Heart right ventricle (tissue), 16 donors: ENCODE data around the gene YIPF4. TPM values are rescaled to one million over a fixed set of nuclear protein-coding genes. Genes with fewer than 3 reads are reported as not detected.
A peak's percentile ranks its signal among the peaks of the same experiment; 100 is the strongest.

Source experiments
- ATAC-seq, 8 donors: fragments of 200-7000 bp; cut with Tn5 transposase; one replicate each; pipeline ENCODE4 v1.9.1; 2020; ENCODE audit warnings: mild to moderate bottlenecking in 8 of 8, moderate library complexity in 8 of 8, moderate number of reproducible peaks in 1 of 8
- DNase-seq, 2 donors: peaks; one replicate each; pipeline ENCODE4 v3.0.0-alpha.2; 2020
- H3K27ac ChIP-seq, 10 donors: fragments of 200-600 bp; sonication (generic) in 2 of 10; one replicate each; pipeline versions ENCODE4 v1.5.0 to v1.8.0; 2020 to 2022; ENCODE audit warnings: mild to moderate bottlenecking in 3 of 10
- H3K27me3 ChIP-seq, 7 donors: fragments of 200-600 bp; one replicate each; pipeline ENCODE4 v1.8.0; 2021 to 2022; ENCODE audit warnings: mild to moderate bottlenecking in 2 of 7
- H3K36me3 ChIP-seq, 9 donors: fragments of 200-600 bp; sonication (generic) in 1 of 9; one replicate each; pipeline versions ENCODE4 v1.5.0 to v1.8.0; 2020 to 2022; ENCODE audit warnings: mild to moderate bottlenecking in 2 of 9
- H3K4me1 ChIP-seq, 9 donors: fragments of 200-600 bp; sonication (generic) in 1 of 9; one replicate each; pipeline versions ENCODE4 v1.5.0 to v1.8.0; 2020 to 2022; ENCODE audit warnings: mild to moderate bottlenecking in 4 of 9
- H3K4me3 ChIP-seq, 10 donors: fragments of 200-600 bp; sonication (generic) in 2 of 10; one replicate each; pipeline versions ENCODE4 v1.5.0 to v1.8.0; 2020 to 2022; ENCODE audit warnings: mild to moderate bottlenecking in 7 of 10, moderate library complexity in 2 of 10
- H3K9me3 ChIP-seq, 11 donors: fragments of 200-600 bp in 10 of 11; sonication (generic) in 2 of 11; one replicate each; pipeline versions ENCODE4 v1.5.0 to v1.8.0; 2013 to 2022; ENCODE audit warnings: mild to moderate bottlenecking in 2 of 11, control low read depth in 1 of 11, moderate library complexity in 1 of 11
- CTCF ChIP-seq, 9 donors: fragments of 200-600 bp; sonication (generic) in 2 of 9; IDR thresholded peaks; one replicate each; pipeline versions ENCODE4 v1.5.0 to v1.8.0; 2021 to 2022; ENCODE audit warnings: antibody characterized with exemption in 9 of 9, mild to moderate bottlenecking in 5 of 9, moderate library complexity in 1 of 9
- WGBS, 2 donors: extraction: QIAGEN DNeasy Blood & Tissue Kit; methylation state at CpG; one replicate each; pipeline ENCODE4 v1.1.7; 2013; ENCODE audit warnings: inconsistent platforms in 1 of 2; 5-methylcytosine and 5-hydroxymethylcytosine counted together
- intact Hi-C, 10 donors: fragments of 100-400 bp; cut with DNase I; formaldehyde crosslinking; loops; one replicate each; pipeline versions ENCODE4 v1.11.1 to v1.14.2; 2022
- long read RNA-seq, 3 donors: library from polyadenylated mRNA; unstranded; transcript quantifications; one replicate each; pipeline ENCODE4 v2.0.0, GENCODE V29; 2020 to 2021
- polyA plus RNA-seq, 2 donors: library from polyadenylated mRNA; stranded (reverse); fragments of 200-250 nt; gene quantifications; one replicate each; pipeline ENCODE4 v1.2.3, GENCODE V29; 2013
- total RNA-seq, 10 donors: library from RNA; stranded (reverse); fragmentation: NEBNext Ultra II Directional in 3 of 10; extraction: Animal tissue kit (Norgen Biotek cat#: 25700) in 3 of 10; gene quantifications; one replicate each; pipeline versions ENCODE4 v1.2.1 to v1.2.4, GENCODE V29; 2021 to 2023
- donor health status: Arrhythmogenic right ventricular cardiomyopathy.
- donor health status: ischemic (EF 13 %, LVEDD 7.1; RV severe dilation, severe dysfunction).
- donor health status: healthy with polysubstance abuse.
- donor health status: DM: no; HTN: yes; CAD: no.
- donor health status: DM: no; HTN: no; CAD: no.
- donor health status: ischemic (EF 25% LVEDD 6.9; RV normal size, moderate dysfunction).
- donor health status: ischemic (EF 25% LVEDD 5.7; RV mildly dilated, moderate dysfunction).
- donor health status: healthy.
- donor health status: DM: yes; HTN: yes; CAD: no.
- donor health status: Ischemic cardiomyopathy.
- donor health status: ischemic (EF 35%, LVEDD 5.7; RV mildly dilated, moderate dysfunction).
- donor health status: nonischemic (EF 11% LVEDD 7.7; RV severe dilation, severe dysfunction).
- donor health status: DM: yes; HTN: yes; CAD: no.
- donor health status: PGD.
- donor health status: ischemic (EF 29% LVEDD 5.4; RV normal size, mild dysfunction).
- donor health status: nonischemic (EF 23%, LVEDD 6.1; RV moderate dilation, normal function).

YIPF4 gene
- 10 to 100 TPM; 55.6 to 94.3 (median 66.4) TPM for total RNA-seq
- 10 to 100 TPM; 15.1 to 24.9 TPM for polyA plus RNA-seq
- long read RNA-seq, donor 1, full-length matches to known transcripts: 127 of 142 reads
- long read RNA-seq, donor 1, partial matches to known transcripts: 2 of 142 reads
- long read RNA-seq, donor 1, other reads (novel, unspliced or antisense): 13 of 142 reads
- long read RNA-seq, donor 2, full-length matches to known transcripts: 84 of 97 reads
- long read RNA-seq, donor 2, partial matches to known transcripts: 1 of 97 reads
- long read RNA-seq, donor 2, other reads (novel, unspliced or antisense): 12 of 97 reads
- long read RNA-seq, donor 3, full-length matches to known transcripts: 349 of 377 reads
- long read RNA-seq, donor 3, partial matches to known transcripts: 3 of 377 reads
- long read RNA-seq, donor 3, other reads (novel, unspliced or antisense): 25 of 377 reads

- no peak for TF ChIP-seq CTCF (IDR thresholded peaks at IDR 0.05)
- Histone ChIP-seq H3K4me1 (peaks cover 0 to 45% (median 30%) of the 10 kb centered on the region in 9 donors), H3K27ac (peak within 1 kb of the TSS; percentile 67 to 95 (median 88)), H3K9me3 (no peaks in the 10 kb centered on the region), H3K27me3 (no peaks in the 10 kb centered on the region), H3K4me3 (peak within 1 kb of the TSS; percentile 70 to 99 (median 94)), H3K36me3 (peaks cover 0 to 28% (median 11%) of the 10 kb centered on the region in 9 donors)
- ATAC-seq: peak; percentile 97 to 100 (median 99)
- 0 to 1% methylated on average over 59 of the region's 59 CpGs for WGBS, 2 donors
- intact Hi-C loops: loop anchor here in 1 of 10 donors (5.0 kb wide), 2 partner anchors 111 to 216 kb away; partner anchors contain the start of genes SLC30A6 and SPAST
- DNase-seq: peak; percentile 86 to 90
Observed at GRCh38 chr2:32277674-32278477, at the start of gene YIPF4. Gene YIPF4 (plus strand): TSS chr2:32277904. CDS start chr2:32278156, 252 bp downstream.

GRCh38 chr2:32228181-32228580 is 49.5 kb upstream of the YIPF4 start:
- H3K27me3 ChIP-seq: no peaks in the 10 kb centered on the region
- DNase-seq: no peak
- no peak for ATAC-seq
- no peak for TF ChIP-seq CTCF (IDR thresholded peaks at IDR 0.05)
- intact Hi-C loops: no loop called here
- H3K27ac ChIP-seq: no peak overlapping the region
- H3K4me3 ChIP-seq: no peak overlapping the region
- WGBS, 2 donors: 86 to 89% methylated on average over 2 of the region's 2 CpGs
- H3K4me1 ChIP-seq: peaks cover 0 to 7% (median 0%) of the 10 kb centered on the region in 9 donors
- H3K36me3 ChIP-seq: peaks cover 0 to 80% (median 4%) of the 10 kb centered on the region in 9 donors
- H3K9me3 ChIP-seq: no peaks in the 10 kb centered on the region

- Histone ChIP-seq H3K27ac (no peak overlapping the region), H3K4me3 (no peak overlapping the region), H3K9me3 (no peaks in the 10 kb centered on the region), H3K4me1 (peaks cover 0 to 7% (median 0%) of the 10 kb centered on the region in 9 donors), H3K27me3 (no peaks in the 10 kb centered on the region), H3K36me3 (peaks cover 0 to 78% (median 0%) of the 10 kb centered on the region in 9 donors)
- 74 to 89% methylated on average over 1 of the region's 1 CpG for WGBS, 2 donors
- DNase-seq (no peak), ATAC-seq (no peak)
- TF ChIP-seq CTCF (IDR thresholded peaks at IDR 0.05): no peak
- intact Hi-C loops: no loop called here
Observed at GRCh38 chr2:32229635-32230034, 48.1 kb upstream of the YIPF4 start.

GRCh38 chr2:32231959-32232358 is 45.7 kb upstream of the YIPF4 start:
- ATAC-seq (no peak), DNase-seq (no peak)
- no peak overlapping the region for H3K27ac ChIP-seq
- intact Hi-C loops: no loop called here
- H3K36me3 ChIP-seq: peaks cover 0 to 69% (median 0%) of the 10 kb centered on the region in 9 donors
- 92 to 95% methylated on average over 4 of the region's 4 CpGs for WGBS, 2 donors
- H3K9me3 ChIP-seq: no peaks in the 10 kb centered on the region
- peaks cover 0 to 7% (median 0%) of the 10 kb centered on the region in 9 donors for H3K4me1 ChIP-seq
- no peaks in the 10 kb centered on the region for H3K27me3 ChIP-seq
- TF ChIP-seq CTCF (IDR thresholded peaks at IDR 0.05): no peak
- H3K4me3 ChIP-seq: no peak overlapping the region
